Endothelial cell of umbilical vein (primary cell): ENCODE results near the gene CNOT11. TPM values are rescaled to one million over a fixed set of nuclear protein-coding genes. Genes with fewer than 3 reads are reported as not detected.

Experiments used
- BruUV-seq: library from RNA; stranded (reverse); fragments of 400-500 nt; replicated peaks from 2 replicates; lab custom pipeline; 2021; lab: Mats Ljungman, UMichigan
- CTCF ChIA-PET: fragments of 300-600, 350-600 bp; sonication (Branson Sonifier 250); formaldehyde crosslinking; loops from one replicate; lab custom pipeline; 2021; ENCODE audit warnings: antibody characterized with exemption, inconsistent platforms; lab: Charles Lee
- POLR2A ChIA-PET: fragments of 300-600, 350-600 bp; sonication (Branson Sonifier 250); formaldehyde crosslinking; loops from one replicate; lab custom pipeline; 2021; ENCODE audit warnings: antibody characterized with exemption, inconsistent platforms; lab: Charles Lee
- DNase-seq: peaks from one replicate; pipeline ENCODE4 v3.0.0-alpha.2; 2011; ENCODE audit warnings: low read depth, low spot score
- FAIRE-seq: peaks from 2 replicates; lab custom pipeline; 2011; peaks lifted over from hg19 to GRCh38; lab: Jason Lieb, UNC
- H2AFZ ChIP-seq: 2 replicates; pipeline ENCODE4 v1.6.0; 2012; ENCODE audit warnings: low read depth, low read length, control low read depth, inconsistent platforms
- H3K27ac ChIP-seq: 2 replicates; pipeline ENCODE4 v1.5.1; 2011; ENCODE audit warnings: low read depth, mild to moderate bottlenecking, control low read depth, low read length, moderate library complexity; ENCODE audit not compliant: insufficient read depth
- H3K27me3 ChIP-seq, 2 experiments: 2 replicates each; pipeline versions ENCODE4 v1.6.0 to v1.6.1; 2011; ENCODE audit warnings: low read length in 2 of 2, mixed read lengths in 1 of 2; ENCODE audit not compliant: control insufficient read depth in 2 of 2, insufficient read depth in 2 of 2
- H3K36me3 ChIP-seq, 2 experiments: 2 replicates in 1 of 2; 3 replicates in 1 of 2; pipeline ENCODE4 v1.5.1; 2011; ENCODE audit warnings: low read length in 2 of 2, mild to moderate bottlenecking in 1 of 2, moderate library complexity in 1 of 2; ENCODE audit not compliant: control insufficient read depth in 2 of 2, insufficient read depth in 2 of 2; ENCODE audit errors: extremely low read depth in 1 of 2
- H3K4me1 ChIP-seq: 3 replicates; pipeline ENCODE4 v1.5.1; 2011; ENCODE audit warnings: mild to moderate bottlenecking, low read length; ENCODE audit not compliant: control insufficient read depth, insufficient read depth; ENCODE audit errors: extremely low read depth
- H3K4me2 ChIP-seq: 2 replicates; pipeline ENCODE4 v1.6.1; 2011; ENCODE audit warnings: low read length, control low read depth, mixed read lengths; ENCODE audit not compliant: insufficient read depth
- H3K4me3 ChIP-seq, 3 experiments: fragments of 200-600 bp in 1 of 3; sonication (generic), shearing (Covaris generic) in 1 of 3; replicated peaks in 1 of 3; 2 replicates each; pipeline ENCODE4 v1.5.1; 2011 to 2016; ENCODE audit warnings: control low read depth in 3 of 3, low read length in 3 of 3, mild to moderate bottlenecking in 2 of 3, inconsistent platforms in 1 of 3, low read depth in 1 of 3, moderate library complexity in 1 of 3; ENCODE audit not compliant: insufficient read depth in 1 of 3
- H3K79me2 ChIP-seq: 2 replicates; pipeline ENCODE4 v1.6.0; 2012; ENCODE audit warnings: low read length, inconsistent platforms; ENCODE audit not compliant: control insufficient read depth, insufficient read depth
- H3K9ac ChIP-seq: replicated peaks from 2 replicates; pipeline ENCODE3; 2011; ENCODE audit warnings: low read length, control low read depth; ENCODE audit not compliant: insufficient read depth; ENCODE audit errors: extremely low read depth
- H3K9me1 ChIP-seq: replicated peaks from 3 replicates; pipeline ENCODE4 v1.6.0; 2011; ENCODE audit warnings: mild to moderate bottlenecking, low read length; ENCODE audit not compliant: control insufficient read depth, insufficient read depth; ENCODE audit errors: extremely low read depth
- H3K9me3 ChIP-seq: replicated peaks from 2 replicates; pipeline ENCODE4 v1.5.1; 2012; ENCODE audit warnings: low read length, inconsistent platforms; ENCODE audit not compliant: control insufficient read depth, insufficient read depth
- H4K20me1 ChIP-seq: replicated peaks from 2 replicates; pipeline ENCODE3; 2011; ENCODE audit warnings: mild to moderate bottlenecking, low read length; ENCODE audit not compliant: control insufficient read depth, insufficient read depth; ENCODE audit errors: extremely low read depth
- EZH2 ChIP-seq: IDR thresholded peaks from 2 replicates; pipeline ENCODE4 v1.6.1; 2012; ENCODE audit warnings: borderline replicate concordance, low read depth, mild to moderate bottlenecking, moderate library complexity, low read length, inconsistent platforms; ENCODE audit not compliant: severe bottlenecking
- FOS ChIP-seq: IDR thresholded peaks from 2 replicates; pipeline ENCODE4 v1.6.1; 2011; ENCODE audit warnings: mild to moderate bottlenecking, low read length, moderate library complexity, borderline replicate concordance; ENCODE audit not compliant: insufficient read depth
- GATA2 ChIP-seq: IDR thresholded peaks from 2 replicates; pipeline ENCODE4 v1.7.0; 2011; ENCODE audit warnings: low read depth, mild to moderate bottlenecking, moderate library complexity, mixed read lengths, low read length; ENCODE audit not compliant: insufficient read length, insufficient read depth
- JUN ChIP-seq: IDR thresholded peaks from 2 replicates; pipeline ENCODE4 v1.6.1; 2011; ENCODE audit warnings: borderline replicate concordance, low read depth; ENCODE audit not compliant: insufficient read length, insufficient read depth
- MYC ChIP-seq: IDR thresholded peaks from one replicate; pipeline ENCODE4 v1.6.1; 2011; ENCODE audit warnings: mild to moderate bottlenecking, low read depth, low read length
- POLR2A ChIP-seq: IDR thresholded peaks from 2 replicates; pipeline ENCODE4 v1.6.1; 2012; ENCODE audit warnings: low read depth, mild to moderate bottlenecking, control low read depth, low read length
- POLR2AphosphoS5 ChIP-seq: IDR thresholded peaks from 2 replicates; pipeline ENCODE4 v1.6.1; 2012; ENCODE audit warnings: low read depth, mild to moderate bottlenecking, control low read depth, low read length, moderate library complexity; ENCODE audit not compliant: insufficient read depth
- dilution Hi-C: fragments of 300-500 bp; cut with MboI; formaldehyde crosslinking; loops from one replicate; pipeline ENCODE4 v1.15.0; 2019; ENCODE audit warnings: low sequenced_read_pairs; ENCODE audit not compliant: extremely low pct_ligation_motif_present
- intact Hi-C: fragments of 100-400 bp; cut with micrococcal nuclease; formaldehyde crosslinking; loops from one replicate; pipeline ENCODE4 v1.10.0; 2022
- polyA plus RNA-seq, 4 experiments: library from polyadenylated mRNA; depleted of rRNA in 3 of 4; stranded (reverse) in 3 of 4; unstranded in 1 of 4; fragments of >200 nt; gene quantifications; 2 replicates each; pipeline versions ENCODE4 v1.2.1 to v1.2.3, GENCODE V29; 2011 to 2012; ENCODE audit warnings: missing spikeins in 1 of 4
- total RNA-seq: library from RNA; stranded (reverse); gene quantifications from 2 replicates; pipeline ENCODE4 v1.2.3, GENCODE V29; 2021
- TF ChIP-seq, protein P1 (sequence below): IDR thresholded peaks from 2 replicates; pipeline ENCODE4 v1.6.1; 2011; ENCODE audit not compliant: insufficient read depth, insufficient read length
- TF ChIP-seq, protein P2 (sequence below), 2 donors: IDR thresholded peaks; 1 replicate in 1 of 2; 2 replicates in 1 of 2; pipeline ENCODE4 v1.5.1; 2011; ENCODE audit warnings: low read length in 2 of 2, mild to moderate bottlenecking in 2 of 2, moderate library complexity in 2 of 2, control low read depth in 1 of 2, inconsistent platforms in 1 of 2, low read depth in 1 of 2; ENCODE audit not compliant: insufficient read depth in 1 of 2; ENCODE audit errors: extremely low read depth in 1 of 2

CNOT11 gene
- total and polyA plus RNA-seq, 2 donors (not counting 3 experiments of a cell fraction or from before 2014, with no cell fraction given): 40.5 to 44.3 TPM

DNA sequence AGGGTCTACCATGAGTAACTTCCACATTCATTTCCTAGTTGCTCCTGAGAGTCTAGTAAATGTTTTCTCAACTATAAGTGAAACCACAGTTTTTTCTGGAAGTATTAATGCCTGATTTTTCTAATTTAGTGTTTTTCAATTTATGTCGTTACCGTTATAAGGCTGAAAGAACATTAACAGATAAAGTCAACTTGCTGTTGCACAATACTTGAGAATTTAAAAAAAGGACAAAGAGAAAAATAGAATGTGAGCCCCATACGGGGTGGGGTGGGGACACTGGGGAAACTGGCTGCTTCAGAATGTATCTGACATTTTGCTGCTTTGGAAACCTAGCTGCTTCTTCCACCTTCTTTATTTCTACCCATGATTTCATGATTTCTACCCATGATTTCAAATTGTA, 26.2 kb downstream of the CNOT11 start:
- H3K4me1 ChIP-seq: peaks cover 3% of the 10 kb centered on the region
- POLR2A ChIA-PET: no interaction called here
- no peak overlapping the region for H3K4me2 ChIP-seq
- DNase-seq (no peak), FAIRE-seq (no peak)
- H2AFZ ChIP-seq: no peak overlapping the region
- no peak overlapping the region for H3K9ac ChIP-seq
- H3K36me3 ChIP-seq: peaks cover 22 to 26% of the 10 kb centered on the region in 2 experiments
- no peaks in the 10 kb centered on the region for H3K9me1 ChIP-seq
- H3K9me3 ChIP-seq: no peaks in the 10 kb centered on the region
- dilution Hi-C loops (no loop called here), intact Hi-C loops (no loop called here)
- peaks cover 23% of the 10 kb centered on the region for H3K79me2 ChIP-seq
- H3K27me3 ChIP-seq: no peaks in the 10 kb centered on the region
- no peaks in the 10 kb centered on the region for H4K20me1 ChIP-seq
- TF ChIP-seq POLR2A (no peak), MYC (no peak), EZH2 (no peak), POLR2AphosphoS5 (no peak), JUN (no peak), GATA2 (no peak), FOS (no peak)
- TF ChIP-seq, protein P1, sequence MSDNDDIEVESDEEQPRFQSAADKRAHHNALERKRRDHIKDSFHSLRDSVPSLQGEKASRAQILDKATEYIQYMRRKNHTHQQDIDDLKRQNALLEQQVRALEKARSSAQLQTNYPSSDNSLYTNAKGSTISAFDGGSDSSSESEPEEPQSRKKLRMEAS: no peak
- TF ChIP-seq, protein P2, sequence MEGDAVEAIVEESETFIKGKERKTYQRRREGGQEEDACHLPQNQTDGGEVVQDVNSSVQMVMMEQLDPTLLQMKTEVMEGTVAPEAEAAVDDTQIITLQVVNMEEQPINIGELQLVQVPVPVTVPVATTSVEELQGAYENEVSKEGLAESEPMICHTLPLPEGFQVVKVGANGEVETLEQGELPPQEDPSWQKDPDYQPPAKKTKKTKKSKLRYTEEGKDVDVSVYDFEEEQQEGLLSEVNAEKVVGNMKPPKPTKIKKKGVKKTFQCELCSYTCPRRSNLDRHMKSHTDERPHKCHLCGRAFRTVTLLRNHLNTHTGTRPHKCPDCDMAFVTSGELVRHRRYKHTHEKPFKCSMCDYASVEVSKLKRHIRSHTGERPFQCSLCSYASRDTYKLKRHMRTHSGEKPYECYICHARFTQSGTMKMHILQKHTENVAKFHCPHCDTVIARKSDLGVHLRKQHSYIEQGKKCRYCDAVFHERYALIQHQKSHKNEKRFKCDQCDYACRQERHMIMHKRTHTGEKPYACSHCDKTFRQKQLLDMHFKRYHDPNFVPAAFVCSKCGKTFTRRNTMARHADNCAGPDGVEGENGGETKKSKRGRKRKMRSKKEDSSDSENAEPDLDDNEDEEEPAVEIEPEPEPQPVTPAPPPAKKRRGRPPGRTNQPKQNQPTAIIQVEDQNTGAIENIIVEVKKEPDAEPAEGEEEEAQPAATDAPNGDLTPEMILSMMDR (IDR thresholded peaks at IDR 0.05; ENCODE audit: extremely low read depth in 1 of 2, insufficient read depth in 1 of 2, low read depth in 1 of 2, low read length in 2 of 2): no peak
- BruUV-seq: no TSS peak
- CTCF ChIA-PET: no interaction called here
- no peak overlapping the region for H3K4me3 ChIP-seq
- H3K27ac ChIP-seq: no peak overlapping the region
